HG03060 (cell line): ENCODE results near the gene IGFALS.
"Not testable (repeated sequence)": the region's sequence is repeated elsewhere in the genome, so short reads cannot be mapped to it uniquely, and the experiment has no call there.

Experiments used
- ATAC-seq: cut with Tn5 transposase; IDR thresholded peaks from one replicate; pipeline ENCODE4 v1.9.1; 2021; ENCODE audit warnings: low read depth, moderate number of reproducible peaks; ENCODE audit not compliant: unreplicated experiment

IGFALS gene

GRCh38 chr16:1818873-1819525 lies 25.5 kb upstream of the IGFALS start:
- ATAC-seq = no peak

- ATAC-seq = no peak
These were observed 24.8 kb upstream of the IGFALS start for GRCh38 chr16:1818204-1818872.

GRCh38 chr16:1817716-1818115 lies 24.2 kb upstream of the IGFALS start:
- no peak for ATAC-seq

- ATAC-seq = no peak
These were observed 23.7 kb upstream of the IGFALS start for GRCh38 chr16:1817276-1817589.

GRCh38 chr16:1816396-1817275 lies 23.1 kb upstream of the IGFALS start:
- ATAC-seq = no peak

GRCh38 chr16:1815461-1815860 lies 22.0 kb upstream of the IGFALS start:
- no peak for ATAC-seq

- ATAC-seq = no peak
These were observed 19.2 kb upstream of the IGFALS start for GRCh38 chr16:1812732-1813163.

- no peak for ATAC-seq
These were observed 17.0 kb upstream of the IGFALS start for GRCh38 chr16:1810536-1810935.

GRCh38 chr16:1810106-1810505 lies 16.6 kb upstream of the IGFALS start:
- ATAC-seq = no peak

- no peak for ATAC-seq
These were observed 15.8 kb upstream of the IGFALS start for GRCh38 chr16:1809281-1809801.

- ATAC-seq = no peak
These were observed 15.2 kb upstream of the IGFALS start for GRCh38 chr16:1808691-1809090.

GRCh38 chr16:1807626-1808025 lies 14.1 kb upstream of the IGFALS start:
- ATAC-seq = no peak

- no peak for ATAC-seq
These were observed 7.2 kb upstream of the IGFALS start for GRCh38 chr16:1800701-1801100.

GRCh38 chr16:1799263-1799662 lies 5.8 kb upstream of the IGFALS start:
- ATAC-seq = not testable (repeated sequence)

GRCh38 chr16:1794908-1795666 lies 1.6 kb upstream of the IGFALS start:
- ATAC-seq = no peak

GRCh38 chr16:1794221-1794871 lies 841 bp upstream of the IGFALS start:
- ATAC-seq = no peak

GRCh38 chr16:1792836-1793577 lies 498 bp downstream of the IGFALS start:
- ATAC-seq = no peak

GRCh38 chr16:1791943-1792812 lies 1.3 kb downstream of the IGFALS start:
- ATAC-seq = no peak
